Retina (tissue), 1 donor: ENCODE results near the gene NIPAL1.

Experiments used
- DNase-seq: peaks from one replicate; pipeline ENCODE4 v3.0.0-alpha.2; 2016

The NIPAL1 gene

DNA sequence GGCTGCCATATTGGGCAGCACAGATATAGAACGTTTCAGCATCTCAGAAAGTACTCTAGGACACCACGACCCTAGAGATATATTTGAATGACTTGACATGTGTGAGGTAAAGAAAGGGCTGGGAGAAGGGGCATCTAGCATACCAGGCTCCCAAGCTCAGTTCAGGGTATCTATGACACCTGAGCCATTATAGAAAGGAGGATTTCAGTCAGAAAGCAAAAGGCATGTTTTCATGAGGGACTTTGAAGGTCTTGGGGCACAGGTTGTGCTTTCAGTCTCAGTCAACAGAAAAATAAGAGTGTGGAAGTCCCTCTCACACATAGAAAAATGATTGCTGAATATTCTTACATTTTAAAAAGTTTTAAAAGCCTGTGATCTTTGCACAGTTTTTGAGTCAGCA is 51.6 kb downstream of the NIPAL1 start:
- DNase-seq: no peak

DNA sequence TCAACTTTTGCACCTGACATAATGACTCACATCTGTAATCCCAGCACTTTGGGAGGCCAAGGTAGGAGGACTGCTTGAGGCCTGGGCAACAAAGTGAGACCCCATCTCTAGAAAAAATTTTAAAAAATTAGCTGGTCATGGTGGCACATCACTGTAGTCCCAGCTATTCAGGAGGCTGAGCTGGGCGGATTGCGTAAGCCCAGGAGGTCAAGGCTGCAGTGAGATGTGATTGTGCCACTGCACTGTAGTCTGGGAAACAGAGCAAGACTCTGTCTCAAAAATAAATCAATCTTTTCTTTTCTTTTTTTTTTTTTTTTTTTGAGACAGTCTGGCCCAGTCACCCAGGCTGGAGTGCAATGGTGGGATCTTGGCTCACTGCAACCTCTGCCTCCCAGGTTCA is 52.5 kb downstream of the NIPAL1 start:
- DNase-seq: no peak

DNA sequence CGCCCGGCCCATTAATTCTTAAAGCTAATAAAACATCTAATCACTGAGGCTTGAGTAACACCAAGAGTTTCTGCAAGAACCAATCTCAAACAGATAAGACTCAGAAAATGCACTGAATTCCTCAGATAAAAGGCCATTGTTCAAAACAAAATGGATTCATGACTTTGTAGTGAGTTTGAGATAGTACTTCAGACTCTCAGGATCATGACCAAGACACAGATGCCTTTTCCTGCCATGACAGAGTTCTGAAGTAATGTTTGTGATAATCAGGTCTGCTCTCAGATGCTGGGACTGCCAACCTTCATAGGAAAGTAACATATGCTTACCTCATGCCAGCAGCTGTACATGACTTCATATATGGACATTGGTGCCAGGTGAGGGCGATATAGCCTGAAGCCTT is 54.6 kb downstream of the NIPAL1 start:
- no peak for DNase-seq

DNA sequence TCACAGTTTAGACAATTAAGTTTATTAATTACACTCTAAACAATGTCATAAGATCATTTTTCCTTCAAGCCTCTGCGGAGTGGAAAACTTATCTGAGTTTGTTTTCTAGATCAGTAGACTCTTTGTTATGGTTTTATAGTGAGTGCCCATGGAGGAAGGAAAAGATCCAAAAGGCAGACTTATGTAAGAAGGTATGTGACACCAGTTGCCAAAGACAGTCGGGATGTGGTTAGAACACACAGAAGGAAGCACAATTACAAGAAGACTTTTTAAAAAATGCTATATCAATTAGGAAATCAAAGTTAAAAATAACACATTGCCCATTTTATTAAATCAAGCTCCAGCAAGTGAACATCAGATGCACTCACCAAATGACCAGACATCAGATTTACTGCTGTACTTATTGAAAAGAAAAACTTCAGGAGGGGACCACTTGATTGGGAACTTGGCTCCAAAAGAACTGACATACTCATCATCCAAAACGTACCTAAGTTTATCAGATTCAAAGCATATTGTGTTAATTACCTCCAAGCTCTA is 57.1 kb downstream of the NIPAL1 start:
- DNase-seq: no peak

DNA sequence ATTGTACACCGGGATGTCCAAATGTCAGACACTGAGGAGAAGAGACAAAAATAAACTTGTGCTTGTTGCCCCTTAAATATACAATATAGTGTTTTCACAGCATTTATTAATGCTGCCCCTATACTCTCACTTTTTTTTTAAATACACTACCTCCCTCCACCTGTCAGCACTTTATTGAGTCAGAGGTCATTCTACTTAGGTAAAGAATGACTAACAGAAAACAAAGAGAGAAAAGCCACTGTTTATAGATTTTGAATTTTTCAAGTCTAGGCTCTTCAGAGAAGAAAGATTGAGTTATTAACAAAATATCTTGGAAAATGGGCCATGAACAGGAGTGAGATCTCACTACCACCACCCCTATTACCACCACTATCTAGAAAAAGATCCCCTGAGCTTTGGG is 58.1 kb downstream of the NIPAL1 start:
- DNase-seq: no peak

DNA sequence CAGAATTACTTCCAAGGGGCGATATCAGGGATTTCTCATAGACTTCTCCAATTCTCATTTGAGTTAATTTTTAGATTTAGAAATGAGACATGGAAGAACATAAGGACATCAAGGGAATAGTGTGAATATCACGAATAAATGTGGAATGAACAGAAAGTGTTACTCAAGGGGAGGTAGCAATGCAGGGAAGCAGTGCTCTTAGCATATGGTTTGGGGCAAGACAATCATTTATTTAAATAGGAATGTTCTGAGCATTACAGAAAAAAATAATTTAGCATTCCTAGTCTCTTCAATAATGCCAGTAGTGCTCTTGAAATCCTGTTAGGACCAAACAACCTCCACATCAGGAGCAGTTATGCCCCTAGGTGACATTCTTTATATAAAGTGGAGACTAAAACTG is 61.9 kb downstream of the NIPAL1 start:
- DNase-seq: no peak

DNA sequence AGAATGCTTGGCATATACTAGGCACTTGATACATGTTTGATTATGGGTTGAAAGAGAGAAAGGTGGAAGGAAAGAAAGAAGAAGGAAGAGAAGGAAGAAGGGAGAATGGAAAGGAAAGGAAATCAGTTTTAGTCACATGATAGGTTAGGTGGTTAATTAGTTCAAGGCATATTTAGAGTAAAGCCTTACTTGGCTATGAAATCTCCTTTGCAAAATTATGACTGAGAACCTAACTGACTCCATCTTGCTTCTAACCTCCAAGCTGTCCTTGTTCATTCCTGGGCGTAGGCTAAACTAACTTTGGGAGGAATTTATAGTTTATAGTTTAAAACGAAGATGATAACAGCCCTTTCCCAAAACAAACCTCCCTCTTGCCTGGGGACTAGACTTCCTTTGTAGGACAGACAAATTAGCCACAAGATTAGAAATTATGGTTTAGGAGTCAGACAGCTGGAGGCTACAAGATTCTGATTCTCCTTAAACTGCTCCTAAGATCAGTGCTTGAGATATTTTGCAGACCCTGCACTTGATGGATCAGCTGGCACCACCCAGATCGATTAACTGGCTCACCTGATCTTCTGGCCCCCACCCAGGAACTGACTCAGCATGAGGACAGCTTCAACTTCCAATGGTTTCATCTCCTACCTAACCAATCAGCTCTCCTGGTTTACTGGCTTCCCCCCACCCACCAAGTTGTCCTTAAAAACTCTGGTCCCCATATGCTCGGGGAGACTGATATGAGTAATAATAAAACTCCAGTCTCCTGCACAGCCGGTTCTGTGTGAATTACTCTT is 62.5 kb downstream of the NIPAL1 start:
- no peak for DNase-seq

DNA sequence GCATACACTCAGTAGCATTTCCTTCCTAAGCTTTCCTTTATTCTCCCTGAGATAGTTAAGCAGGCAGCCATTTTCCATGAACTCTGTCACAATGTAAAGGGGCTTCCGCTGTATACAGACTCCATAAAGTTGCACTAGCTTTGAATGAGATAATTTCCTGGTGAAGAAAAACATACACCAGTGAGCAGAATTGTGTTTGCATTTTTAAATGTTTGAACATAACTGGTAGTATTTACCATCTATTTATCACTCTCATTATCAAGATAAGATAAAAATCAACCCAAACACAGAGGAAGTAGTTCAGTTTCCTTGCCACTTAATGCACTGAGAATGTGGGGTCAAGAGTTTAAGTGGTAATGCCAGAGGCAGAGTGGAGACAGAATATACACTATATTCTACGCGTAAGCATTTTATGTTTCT is 63.4 kb downstream of the NIPAL1 start:
- DNase-seq: no peak

DNA sequence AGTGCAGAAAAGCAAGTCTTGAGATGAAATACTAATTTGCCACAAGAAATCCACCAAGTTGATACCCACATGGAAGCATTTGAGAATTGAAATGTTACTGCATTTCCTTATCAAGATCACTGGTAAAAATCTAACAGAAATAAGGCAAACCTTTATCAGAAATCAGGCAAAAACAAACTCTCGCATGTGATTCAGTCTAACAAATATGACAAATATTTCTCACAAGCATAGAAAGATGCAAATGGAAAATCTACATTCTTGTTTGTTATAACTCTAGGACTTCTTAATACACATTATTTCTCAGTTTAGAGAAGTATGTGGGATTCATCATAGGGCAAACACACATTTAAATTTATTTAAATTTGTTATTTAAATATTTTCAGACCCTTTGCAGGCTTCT is 64.6 kb downstream of the NIPAL1 start:
- no peak for DNase-seq

DNA sequence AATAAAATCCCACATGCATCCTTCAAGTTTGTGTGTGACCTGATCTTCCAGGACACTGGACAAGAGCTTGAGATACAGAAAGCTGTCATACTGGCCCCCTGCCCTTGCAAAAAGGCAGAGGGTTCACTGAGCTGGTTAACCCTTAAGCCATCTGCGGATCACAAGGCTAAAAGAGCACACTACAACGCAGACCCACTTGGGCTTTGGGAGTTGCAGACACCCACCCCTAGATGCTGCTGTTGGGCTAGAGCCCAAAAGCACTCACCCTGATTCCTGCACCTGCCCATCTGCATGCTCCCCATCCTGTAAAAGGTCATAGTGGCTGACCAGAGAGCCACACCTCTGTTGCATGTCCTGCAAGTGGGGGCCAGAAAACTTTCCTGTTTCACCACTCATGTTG is 66.4 kb downstream of the NIPAL1 start:
- no peak for DNase-seq

DNA sequence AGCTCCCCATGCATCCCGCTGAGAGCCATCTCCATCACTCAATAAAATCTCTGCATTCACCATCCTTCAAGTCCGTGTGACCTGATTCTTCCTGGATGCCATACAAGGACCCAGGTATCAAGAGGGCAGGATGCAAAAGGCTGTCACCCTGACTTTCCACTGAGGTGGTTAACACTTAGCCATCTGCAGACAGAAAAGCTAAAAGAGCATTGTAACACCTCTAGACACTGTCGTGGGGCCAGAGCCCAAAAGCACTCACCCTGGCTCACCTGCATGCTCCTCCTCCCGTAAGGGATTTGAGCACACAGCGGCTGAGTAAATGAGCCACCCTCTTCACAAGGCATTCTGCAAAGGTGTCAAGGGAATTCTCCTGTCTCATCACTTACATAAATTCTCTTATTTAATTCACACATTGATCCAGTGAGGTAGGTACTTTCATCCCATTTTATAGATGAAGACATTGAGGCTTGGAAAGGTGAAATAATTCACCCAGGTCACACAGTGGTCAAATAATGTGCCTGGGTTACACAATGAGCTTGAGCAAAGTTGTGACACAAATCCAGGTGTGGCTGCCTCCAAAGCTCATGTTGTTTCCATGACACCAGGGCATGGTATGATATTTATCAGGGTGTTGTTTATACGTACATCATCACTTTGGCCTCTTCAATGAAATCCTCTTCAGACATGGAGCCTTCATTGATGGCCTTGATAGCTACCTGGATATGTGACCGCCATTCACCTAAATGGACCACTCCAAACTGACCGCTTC is 69.4 kb downstream of the NIPAL1 start:
- no peak for DNase-seq
